IMR-90 (cell line): ENCODE data around the gene ACTR3C.

Source experiments
- BHLHE40 ChIP-seq: fragments of 150-350 bp; IDR thresholded peaks from 2 replicates; pipeline ENCODE4 v1.6.1; 2016; ENCODE audit warnings: mild to moderate bottlenecking, low read depth, low read length
- CHD1 ChIP-seq: IDR thresholded peaks from 2 replicates; pipeline ENCODE4 v1.6.1; 2012; ENCODE audit warnings: low read depth, low read length, improper control_type of control experiment
- MAFK ChIP-seq: IDR thresholded peaks from 2 replicates; pipeline ENCODE4 v1.6.1; 2012; ENCODE audit warnings: low read depth, low read length, improper control_type of control experiment
- MAZ ChIP-seq: IDR thresholded peaks from 2 replicates; pipeline ENCODE4 v1.6.1; 2012; ENCODE audit warnings: low read depth, mild to moderate bottlenecking, low read length, improper control_type of control experiment, moderate library complexity, borderline replicate concordance
- POLR2A ChIP-seq: IDR thresholded peaks from 2 replicates; pipeline ENCODE4 v1.6.1; 2012; ENCODE audit warnings: mild to moderate bottlenecking, low read depth, low read length
- SMC3 ChIP-seq: fragments of 150-350 bp; IDR thresholded peaks from 2 replicates; pipeline ENCODE4 v1.6.1; 2016; ENCODE audit warnings: low read depth, mild to moderate bottlenecking, antibody characterized with exemption, low read length, moderate library complexity
- TF ChIP-seq, protein P1 (sequence below): conservative IDR thresholded peaks from 2 replicates; pipeline ENCODE4 v1.5.1; 2012; ENCODE audit warnings: mild to moderate bottlenecking, low read depth, low read length, improper control_type of control experiment

DNA sequence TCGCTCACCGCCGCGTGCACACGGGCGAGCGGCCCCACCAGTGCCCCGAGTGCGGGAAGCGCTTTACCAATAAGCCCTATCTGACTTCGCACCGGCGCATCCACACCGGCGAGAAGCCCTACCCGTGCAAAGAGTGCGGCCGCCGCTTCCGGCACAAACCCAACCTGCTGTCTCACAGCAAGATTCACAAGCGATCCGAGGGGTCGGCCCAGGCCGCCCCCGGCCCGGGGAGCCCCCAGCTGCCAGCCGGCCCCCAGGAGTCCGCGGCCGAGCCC, 48.6 kb upstream of the ACTR3C start:
- TF ChIP-seq, protein P1, sequence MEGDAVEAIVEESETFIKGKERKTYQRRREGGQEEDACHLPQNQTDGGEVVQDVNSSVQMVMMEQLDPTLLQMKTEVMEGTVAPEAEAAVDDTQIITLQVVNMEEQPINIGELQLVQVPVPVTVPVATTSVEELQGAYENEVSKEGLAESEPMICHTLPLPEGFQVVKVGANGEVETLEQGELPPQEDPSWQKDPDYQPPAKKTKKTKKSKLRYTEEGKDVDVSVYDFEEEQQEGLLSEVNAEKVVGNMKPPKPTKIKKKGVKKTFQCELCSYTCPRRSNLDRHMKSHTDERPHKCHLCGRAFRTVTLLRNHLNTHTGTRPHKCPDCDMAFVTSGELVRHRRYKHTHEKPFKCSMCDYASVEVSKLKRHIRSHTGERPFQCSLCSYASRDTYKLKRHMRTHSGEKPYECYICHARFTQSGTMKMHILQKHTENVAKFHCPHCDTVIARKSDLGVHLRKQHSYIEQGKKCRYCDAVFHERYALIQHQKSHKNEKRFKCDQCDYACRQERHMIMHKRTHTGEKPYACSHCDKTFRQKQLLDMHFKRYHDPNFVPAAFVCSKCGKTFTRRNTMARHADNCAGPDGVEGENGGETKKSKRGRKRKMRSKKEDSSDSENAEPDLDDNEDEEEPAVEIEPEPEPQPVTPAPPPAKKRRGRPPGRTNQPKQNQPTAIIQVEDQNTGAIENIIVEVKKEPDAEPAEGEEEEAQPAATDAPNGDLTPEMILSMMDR, result no peak
- no peak for TF ChIP-seq MAFK
- TF ChIP-seq SMC3, result no peak
- no peak for TF ChIP-seq BHLHE40
- no peak for TF ChIP-seq CHD1
- no peak for TF ChIP-seq POLR2A
- no peak for TF ChIP-seq MAZ
